Keratinocyte (primary cell): Measurements from ENCODE around the gene MMP21. TPM values are rescaled to one million over a fixed set of nuclear protein-coding genes. Genes with fewer than 3 reads are reported as not detected.

ENCODE experiments used
- DNase-seq: peaks from one replicate; pipeline ENCODE4 v3.0.0-alpha.2; 2011; ENCODE audit warnings: low read depth, missing footprints, low spot score
- FAIRE-seq: peaks from 2 replicates; lab custom pipeline; 2011; peaks lifted over from hg19 to GRCh38; lab: Jason Lieb, UNC
- H2AFZ ChIP-seq: 2 replicates; pipeline ENCODE4 v1.6.0; 2012; ENCODE audit warnings: low read length, control low read depth, inconsistent platforms; ENCODE audit not compliant: control insufficient read depth
- H3K27ac ChIP-seq: 2 replicates; pipeline ENCODE4 v1.5.1; 2011; ENCODE audit warnings: low read length; ENCODE audit not compliant: control insufficient read depth, insufficient read depth
- H3K27me3 ChIP-seq: 3 replicates; pipeline ENCODE4 v1.6.0; 2011; ENCODE audit warnings: low read length; ENCODE audit not compliant: control insufficient read depth, insufficient read depth; ENCODE audit errors: extremely low read depth
- H3K36me3 ChIP-seq, 2 experiments: 2 replicates in 1 of 2; 3 replicates in 1 of 2; pipeline ENCODE4 v1.5.1; 2011; ENCODE audit warnings: low read length in 2 of 2, mild to moderate bottlenecking in 1 of 2; ENCODE audit not compliant: control insufficient read depth in 2 of 2, insufficient read depth in 2 of 2; ENCODE audit errors: extremely low read depth in 1 of 2
- H3K4me1 ChIP-seq: 3 replicates; pipeline ENCODE4 v1.5.1; 2011; ENCODE audit warnings: low read length; ENCODE audit not compliant: control insufficient read depth, insufficient read depth; ENCODE audit errors: extremely low read depth
- H3K4me2 ChIP-seq: 3 replicates; pipeline ENCODE4 v1.6.0; 2011; ENCODE audit warnings: low read depth, low read length; ENCODE audit not compliant: control insufficient read depth, insufficient read depth; ENCODE audit errors: extremely low read depth
- H3K4me3 ChIP-seq, 3 experiments: fragments of 200-600 bp in 1 of 3; sonication (generic) in 1 of 3; 2 replicates in 2 of 3; 3 replicates in 1 of 3; pipeline ENCODE4 v1.5.1; 2011 to 2016; ENCODE audit warnings: low read length in 3 of 3, mild to moderate bottlenecking in 3 of 3, control low read depth in 2 of 3, inconsistent platforms in 1 of 3, low read depth in 1 of 3, mixed read lengths in 1 of 3, mixed run types in 1 of 3, moderate library complexity in 1 of 3; ENCODE audit not compliant: control insufficient read depth in 2 of 3, insufficient read depth in 2 of 3; ENCODE audit errors: extremely low read depth in 1 of 3
- H3K79me2 ChIP-seq: 2 replicates; pipeline ENCODE4 v1.6.0; 2012; ENCODE audit warnings: low read length; ENCODE audit not compliant: control insufficient read depth, insufficient read depth
- H3K9ac ChIP-seq: 3 replicates; pipeline ENCODE4 v1.6.0; 2011; ENCODE audit warnings: low read length; ENCODE audit not compliant: control insufficient read depth, insufficient read depth; ENCODE audit errors: extremely low read depth
- H3K9me1 ChIP-seq: 3 replicates; pipeline ENCODE4 v1.6.0; 2011; ENCODE audit warnings: low read length; ENCODE audit not compliant: control insufficient read depth, insufficient read depth; ENCODE audit errors: extremely low read depth
- H3K9me3 ChIP-seq: 2 replicates; pipeline ENCODE4 v1.5.1; 2012; ENCODE audit warnings: low read depth, low read length; ENCODE audit not compliant: control insufficient read depth
- H4K20me1 ChIP-seq: 3 replicates; pipeline ENCODE4 v1.6.0; 2011; ENCODE audit warnings: low read length; ENCODE audit not compliant: control insufficient read depth, insufficient read depth; ENCODE audit errors: extremely low read depth
- CTCF ChIP-seq, 3 experiments: IDR thresholded peaks in 1 of 3; conservative IDR thresholded peaks in 1 of 3; optimal IDR thresholded peaks in 1 of 3; 2 replicates in 2 of 3; 3 replicates in 1 of 3; pipeline versions ENCODE3 to v1.5.1; 2011; ENCODE audit warnings: low read length in 3 of 3, mild to moderate bottlenecking in 3 of 3, moderate library complexity in 2 of 3, control low read depth in 1 of 3, inconsistent platforms in 1 of 3; ENCODE audit not compliant: insufficient read depth in 2 of 3; ENCODE audit errors: extremely low read depth in 1 of 3
- EZH2 ChIP-seq: IDR thresholded peaks from one replicate; pipeline ENCODE4 v1.6.1; 2012; ENCODE audit warnings: inconsistent platforms, mild to moderate bottlenecking, low read length, moderate library complexity
- dilution Hi-C: fragments of 300-500 bp; cut with MboI; formaldehyde crosslinking; loops from one replicate; pipeline ENCODE4 v1.7.0; 2020; ENCODE audit warnings: low sequenced_read_pairs; ENCODE audit not compliant: extremely low pct_ligation_motif_present
- polyA plus RNA-seq, 5 experiments: library from polyadenylated mRNA; depleted of rRNA in 3 of 5; stranded (reverse) in 3 of 5; stranded (forward) in 1 of 5; unstranded in 1 of 5; fragments of >200 nt; gene quantifications; 1 replicate in 1 of 5; 2 replicates in 3 of 5; 3 replicates in 1 of 5; pipeline versions ENCODE4 v1.2.1 to v1.2.3, GENCODE V29; 2011 to 2012; ENCODE audit warnings: missing spikeins in 2 of 5, low read depth in 1 of 5, low replicate concordance in 1 of 5

MMP21 gene
- polyA plus RNA-seq, 1 donor (not counting 4 experiments of a cell fraction or from before 2014, with no cell fraction given), result not detected

GRCh38 chr10:125782616-125783015 lies 7.0 kb upstream of the MMP21 start:
- Histone ChIP-seq H3K27me3 (no peaks in the 10 kb centered on the region), H3K27ac (no peak overlapping the region)
- TF ChIP-seq EZH2 (no peak), CTCF (optimal IDR thresholded peaks at IDR 0.05 in 1 of 3, IDR thresholded peaks at IDR 0.05 in 1 of 3, conservative IDR thresholded peaks at IDR 0.05 in 1 of 3; ENCODE audit: extremely low read depth in 1 of 3, insufficient read depth in 2 of 3, low read length in 3 of 3) (no peak)

GRCh38 chr10:125782054-125782453 lies 6.4 kb upstream of the MMP21 start:
- dilution Hi-C loops, result no loop called here
- H3K9me3 ChIP-seq, result no peaks in the 10 kb centered on the region
- DNase-seq, result no peak
- no peak overlapping the region for H3K9ac ChIP-seq
- H3K4me2 ChIP-seq, result no peak overlapping the region
- no peaks in the 10 kb centered on the region for H3K36me3 ChIP-seq
- H3K9me1 ChIP-seq, result no peaks in the 10 kb centered on the region
- no peak overlapping the region for H2AFZ ChIP-seq
- TF ChIP-seq EZH2, result no peak
- H3K79me2 ChIP-seq, result no peaks in the 10 kb centered on the region
- H3K4me1 ChIP-seq, result no peaks in the 10 kb centered on the region
- no peaks in the 10 kb centered on the region for H4K20me1 ChIP-seq
- no peaks in the 10 kb centered on the region for H3K27me3 ChIP-seq
- H3K4me3 ChIP-seq, result no peak overlapping the region
- FAIRE-seq, result no peak
- H3K27ac ChIP-seq, result no peak overlapping the region

More at GRCh38 chr10:125782616-125783015, 7.0 kb upstream of the MMP21 start:
- dilution Hi-C loops, result no loop called here
- Histone ChIP-seq H3K9me3 (no peaks in the 10 kb centered on the region), H3K4me1 (no peaks in the 10 kb centered on the region), H3K9me1 (no peaks in the 10 kb centered on the region), H3K36me3 (no peaks in the 10 kb centered on the region), H3K79me2 (no peaks in the 10 kb centered on the region), H3K4me3 (no peak overlapping the region), H4K20me1 (no peaks in the 10 kb centered on the region), H3K4me2 (no peak overlapping the region), H3K9ac (no peak overlapping the region), H2AFZ (no peak overlapping the region)
- FAIRE-seq (no peak), DNase-seq (no peak)

GRCh38 chr10:125781374-125781773 lies 5.8 kb upstream of the MMP21 start:
- no peaks in the 10 kb centered on the region for H3K9me1 ChIP-seq
- no peaks in the 10 kb centered on the region for H3K27me3 ChIP-seq
- no peaks in the 10 kb centered on the region for H3K79me2 ChIP-seq
- H3K27ac ChIP-seq, result no peak overlapping the region
- H3K4me2 ChIP-seq, result no peak overlapping the region
- no peaks in the 10 kb centered on the region for H4K20me1 ChIP-seq
- FAIRE-seq (no peak), DNase-seq (no peak)
- TF ChIP-seq CTCF (optimal IDR thresholded peaks at IDR 0.05 in 1 of 3, IDR thresholded peaks at IDR 0.05 in 1 of 3, conservative IDR thresholded peaks at IDR 0.05 in 1 of 3; ENCODE audit: extremely low read depth in 1 of 3, insufficient read depth in 2 of 3, low read length in 3 of 3) (no peak), EZH2 (no peak)
- H3K4me1 ChIP-seq, result no peaks in the 10 kb centered on the region
- H2AFZ ChIP-seq, result no peak overlapping the region
- H3K36me3 ChIP-seq, result no peaks in the 10 kb centered on the region
- no peak overlapping the region for H3K9ac ChIP-seq
- no peaks in the 10 kb centered on the region for H3K9me3 ChIP-seq
- dilution Hi-C loops, result no loop called here
- H3K4me3 ChIP-seq, result no peak overlapping the region
